Type B pancreatic cell (in vitro differentiated cells): ENCODE data around the gene ANKRD17. TPM values are rescaled to one million over a fixed set of nuclear protein-coding genes. Genes with fewer than 3 reads are reported as not detected.

ENCODE experiments used
- DNase-seq: peaks from one replicate; pipeline ENCODE4 v3.0.0; 2021; ENCODE audit warnings: mixed read lengths; ENCODE audit not compliant: unreplicated experiment; ENCODE audit errors: extremely low spot score
- H3K27ac Mint-ChIP-seq: 2 replicates; pipeline ENCODE4 v1.8.0; 2021; ENCODE audit warnings: mild to moderate bottlenecking, mixed read lengths
- H3K27me3 Mint-ChIP-seq: 2 replicates; pipeline ENCODE4 v1.8.0; 2021; ENCODE audit warnings: mixed read lengths
- H3K36me3 Mint-ChIP-seq: 2 replicates; pipeline ENCODE4 v1.8.0; 2021; ENCODE audit warnings: mixed read lengths
- H3K4me1 Mint-ChIP-seq: one replicate; pipeline ENCODE4 v1.8.0; 2021; ENCODE audit warnings: mixed read lengths; ENCODE audit not compliant: unreplicated experiment
- H3K4me3 Mint-ChIP-seq: 2 replicates; pipeline ENCODE4 v1.8.0; 2021; ENCODE audit warnings: mild to moderate bottlenecking, mixed read lengths
- H3K9me3 Mint-ChIP-seq: 2 replicates; pipeline ENCODE4 v1.8.0; 2021; ENCODE audit warnings: mixed read lengths
- total RNA-seq: library from RNA; stranded (reverse); gene quantifications from 2 replicates; pipeline ENCODE4 v1.2.1, GENCODE V29; 2021; ENCODE audit warnings: low replicate concordance
- TF ChIP-seq, protein P1 (sequence below): fragments of 200-600 bp; sonication (generic); conservative IDR thresholded peaks from 2 replicates; pipeline ENCODE4 v1.5.0; 2021; ENCODE audit warnings: antibody characterized with exemption, mild to moderate bottlenecking

Gene ANKRD17
- total RNA-seq, 1 donor from 2014 or later = 77.7 TPM

GRCh38 chr4:73245955-73246354 is 12.6 kb downstream of the ANKRD17 start:
- Mint-ChIP-seq H3K9me3 (no peaks in the 10 kb centered on the region), H3K4me1 (peaks cover 14% of the 10 kb centered on the region)
- TF ChIP-seq, protein P1, sequence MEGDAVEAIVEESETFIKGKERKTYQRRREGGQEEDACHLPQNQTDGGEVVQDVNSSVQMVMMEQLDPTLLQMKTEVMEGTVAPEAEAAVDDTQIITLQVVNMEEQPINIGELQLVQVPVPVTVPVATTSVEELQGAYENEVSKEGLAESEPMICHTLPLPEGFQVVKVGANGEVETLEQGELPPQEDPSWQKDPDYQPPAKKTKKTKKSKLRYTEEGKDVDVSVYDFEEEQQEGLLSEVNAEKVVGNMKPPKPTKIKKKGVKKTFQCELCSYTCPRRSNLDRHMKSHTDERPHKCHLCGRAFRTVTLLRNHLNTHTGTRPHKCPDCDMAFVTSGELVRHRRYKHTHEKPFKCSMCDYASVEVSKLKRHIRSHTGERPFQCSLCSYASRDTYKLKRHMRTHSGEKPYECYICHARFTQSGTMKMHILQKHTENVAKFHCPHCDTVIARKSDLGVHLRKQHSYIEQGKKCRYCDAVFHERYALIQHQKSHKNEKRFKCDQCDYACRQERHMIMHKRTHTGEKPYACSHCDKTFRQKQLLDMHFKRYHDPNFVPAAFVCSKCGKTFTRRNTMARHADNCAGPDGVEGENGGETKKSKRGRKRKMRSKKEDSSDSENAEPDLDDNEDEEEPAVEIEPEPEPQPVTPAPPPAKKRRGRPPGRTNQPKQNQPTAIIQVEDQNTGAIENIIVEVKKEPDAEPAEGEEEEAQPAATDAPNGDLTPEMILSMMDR = no peak

GRCh38 chr4:73244945-73245601 is 13.5 kb downstream of the ANKRD17 start:
- Mint-ChIP-seq H3K4me1 (peaks cover 14% of the 10 kb centered on the region), H3K9me3 (no peaks in the 10 kb centered on the region), H3K4me3 (no peak overlapping the region), H3K27me3 (no peaks in the 10 kb centered on the region), H3K27ac (peak overlapping the region; percentile 32), H3K36me3 (peaks cover 29% of the 10 kb centered on the region)
- no peak for DNase-seq
- TF ChIP-seq, protein P1 = no peak

More at GRCh38 chr4:73245955-73246354, 12.6 kb downstream of the ANKRD17 start:
- no peak overlapping the region for H3K27ac Mint-ChIP-seq
- no peak for DNase-seq
- peaks cover 33% of the 10 kb centered on the region for H3K36me3 Mint-ChIP-seq
- H3K27me3 Mint-ChIP-seq = no peaks in the 10 kb centered on the region
- no peak overlapping the region for H3K4me3 Mint-ChIP-seq

GRCh38 chr4:73237044-73237443 is 21.6 kb downstream of the ANKRD17 start:
- TF ChIP-seq, protein P1 = no peak
- H3K27ac Mint-ChIP-seq = no peak overlapping the region
- no peak overlapping the region for H3K4me3 Mint-ChIP-seq
- H3K4me1 Mint-ChIP-seq = peaks cover 7% of the 10 kb centered on the region
- H3K27me3 Mint-ChIP-seq = no peaks in the 10 kb centered on the region
- no peak for DNase-seq
- peaks cover 24% of the 10 kb centered on the region for H3K36me3 Mint-ChIP-seq
- no peaks in the 10 kb centered on the region for H3K9me3 Mint-ChIP-seq

- TF ChIP-seq, protein P1 = no peak
Measured at GRCh38 chr4:73236151-73236550, 22.4 kb downstream of the ANKRD17 start.

GRCh38 chr4:73234712-73235111 is 23.9 kb downstream of the ANKRD17 start:
- DNase-seq = no peak
- Mint-ChIP-seq H3K27me3 (no peaks in the 10 kb centered on the region), H3K4me1 (peaks cover 7% of the 10 kb centered on the region), H3K27ac (no peak overlapping the region), H3K4me3 (no peak overlapping the region), H3K9me3 (no peaks in the 10 kb centered on the region), H3K36me3 (peaks cover 24% of the 10 kb centered on the region)
- TF ChIP-seq, protein P1 = no peak

More at GRCh38 chr4:73236151-73236550, 22.4 kb downstream of the ANKRD17 start:
- no peak overlapping the region for H3K4me3 Mint-ChIP-seq
- peaks cover 7% of the 10 kb centered on the region for H3K4me1 Mint-ChIP-seq
- H3K27me3 Mint-ChIP-seq = no peaks in the 10 kb centered on the region
- H3K27ac Mint-ChIP-seq = no peak overlapping the region
- peaks cover 24% of the 10 kb centered on the region for H3K36me3 Mint-ChIP-seq
- no peaks in the 10 kb centered on the region for H3K9me3 Mint-ChIP-seq
- no peak for DNase-seq
